Left lung (tissue), 10 donors: ENCODE data around the gene CPED1. TPM values are rescaled to one million over a fixed set of nuclear protein-coding genes. Genes with fewer than 3 reads are reported as not detected.

Experiments used
- ATAC-seq: fragments of 200-7000 bp; cut with Tn5 transposase; one replicate; pipeline ENCODE4 v1.9.1; 2020; ENCODE audit warnings: moderate library complexity
- DNase-seq, 4 donors: peaks; one replicate each; pipeline ENCODE4 v3.0.0-alpha.2; 2013 to 2020
- H3K27ac ChIP-seq, 2 donors: fragments of 200-600 bp; sonication (generic) in 1 of 2; one replicate each; pipeline versions ENCODE4 v1.5.0 to v1.8.0; 2020 to 2021
- H3K27me3 ChIP-seq, 2 donors: fragments of 200-600 bp; sonication (generic) in 1 of 2; one replicate each; pipeline versions ENCODE4 v1.5.0 to v1.8.0; 2020 to 2021
- H3K36me3 ChIP-seq, 2 donors: fragments of 200-600 bp; sonication (generic) in 1 of 2; one replicate each; pipeline versions ENCODE4 v1.5.0 to v1.8.0; 2020 to 2021
- H3K4me1 ChIP-seq, 2 donors: fragments of 200-600 bp; one replicate each; pipeline ENCODE4 v1.8.0; 2021
- H3K4me3 ChIP-seq, 2 donors: fragments of 200-600 bp; sonication (generic) in 1 of 2; one replicate each; pipeline versions ENCODE4 v1.5.0 to v1.8.0; 2020 to 2021; ENCODE audit warnings: mild to moderate bottlenecking in 1 of 2
- H3K9me3 ChIP-seq, 2 donors: fragments of 200-600 bp; sonication (generic) in 1 of 2; one replicate each; pipeline versions ENCODE4 v1.5.0 to v1.8.0; 2020 to 2021
- CTCF ChIP-seq, 2 donors: fragments of 200-600 bp; sonication (generic) in 1 of 2; IDR thresholded peaks; one replicate each; pipeline versions ENCODE4 v1.5.0 to v1.8.0; 2021; ENCODE audit warnings: antibody characterized with exemption in 2 of 2
- intact Hi-C, 2 donors: fragments of 100-400 bp; cut with DNase I; formaldehyde crosslinking; loops; one replicate each; pipeline versions ENCODE4 v1.11.2 to v1.14.2; 2022
- polyA plus RNA-seq, 6 donors: library from polyadenylated mRNA; unstranded; fragments of 120-200 nt; gene quantifications; one replicate each; pipeline ENCODE4 v1.2.1, GENCODE V29; 2013; ENCODE audit not compliant: insufficient read length in 6 of 6
- total RNA-seq, 2 donors: library from RNA; stranded (reverse); fragmentation: NEBNext Ultra II Directional; extraction: Animal tissue kit (Norgen Biotek cat#: 25700); gene quantifications; one replicate each; pipeline ENCODE4 v1.2.1, GENCODE V29; 2021
- donor health status: DM: no; HTN: yes; CAD: no.
- donor health status: DM: no; HTN: no; CAD: no.

The CPED1 gene
- total and polyA plus RNA-seq, 8 donors: 8.8 to 29.6 (median 22.8) TPM

- TF ChIP-seq CTCF (IDR thresholded peaks at IDR 0.05): no peak
- no peaks in the 10 kb centered on the region for H3K36me3 ChIP-seq
- no peak for DNase-seq
- H3K27ac ChIP-seq: no peak overlapping the region
- intact Hi-C loops: no loop called here
- no peak overlapping the region for H3K4me3 ChIP-seq
- ATAC-seq: no peak
- no peaks in the 10 kb centered on the region for H3K27me3 ChIP-seq
- H3K9me3 ChIP-seq: no peaks in the 10 kb centered on the region
- H3K4me1 ChIP-seq: no peaks in the 10 kb centered on the region
Observed at GRCh38 chr7:121160150-121161008, 171.9 kb downstream of the CPED1 start.

- Histone ChIP-seq H3K9me3 (no peaks in the 10 kb centered on the region), H3K27ac (no peak overlapping the region), H3K4me1 (no peaks in the 10 kb centered on the region), H3K36me3 (no peaks in the 10 kb centered on the region), H3K27me3 (no peaks in the 10 kb centered on the region), H3K4me3 (no peak overlapping the region)
- intact Hi-C loops: no loop called here
- DNase-seq: no peak
- ATAC-seq: no peak
- no peak for TF ChIP-seq CTCF (IDR thresholded peaks at IDR 0.05)
Observed at GRCh38 chr7:121163699-121164098, 175.2 kb downstream of the CPED1 start.

- no peak for TF ChIP-seq CTCF (IDR thresholded peaks at IDR 0.05)
- intact Hi-C loops: no loop called here
- DNase-seq (no peak), ATAC-seq (no peak)
- Histone ChIP-seq H3K27me3 (no peaks in the 10 kb centered on the region), H3K4me3 (no peak overlapping the region), H3K27ac (no peak overlapping the region), H3K36me3 (no peaks in the 10 kb centered on the region), H3K4me1 (no peaks in the 10 kb centered on the region), H3K9me3 (no peaks in the 10 kb centered on the region)
Observed at GRCh38 chr7:121164247-121164646, 175.7 kb downstream of the CPED1 start.

- ATAC-seq: no peak
- H3K27ac ChIP-seq: no peak overlapping the region
- DNase-seq: no peak
- no peaks in the 10 kb centered on the region for H3K4me1 ChIP-seq
- H3K4me3 ChIP-seq: no peak overlapping the region
- H3K9me3 ChIP-seq: no peaks in the 10 kb centered on the region
- no peak for TF ChIP-seq CTCF (IDR thresholded peaks at IDR 0.05)
- intact Hi-C loops: no loop called here
- H3K27me3 ChIP-seq: no peaks in the 10 kb centered on the region
- H3K36me3 ChIP-seq: no peaks in the 10 kb centered on the region
Observed at GRCh38 chr7:121166916-121167315, 178.4 kb downstream of the CPED1 start.

- Histone ChIP-seq H3K27ac (no peak overlapping the region), H3K4me3 (no peak overlapping the region), H3K27me3 (no peaks in the 10 kb centered on the region), H3K9me3 (no peaks in the 10 kb centered on the region), H3K4me1 (no peaks in the 10 kb centered on the region), H3K36me3 (no peaks in the 10 kb centered on the region)
- no peak for TF ChIP-seq CTCF (IDR thresholded peaks at IDR 0.05)
- ATAC-seq (no peak), DNase-seq (no peak)
- intact Hi-C loops: no loop called here
Observed at GRCh38 chr7:121167971-121168370, 179.5 kb downstream of the CPED1 start.
